T-helper 1 cell treated with Interleukin-12 subunit alpha and Interleukin-12 subunit beta and Interleukin-4 antibody, amounts not matched to agents 30 μg/mL and 1 μg/mL, for 36 hours (primary cell): ENCODE results near the gene FNBP1L.

ENCODE experiments used
- H3K27ac Mint-ChIP-seq: one replicate; pipeline ENCODE4 v1.8.0; 2021; ENCODE audit warnings: mild to moderate bottlenecking, mixed read lengths
- H3K27me3 Mint-ChIP-seq: one replicate; pipeline ENCODE4 v1.8.0; 2021; ENCODE audit warnings: low read depth, mixed read lengths
- H3K36me3 Mint-ChIP-seq: one replicate; pipeline ENCODE4 v1.8.0; 2021; ENCODE audit warnings: low read depth, mixed read lengths
- H3K4me1 Mint-ChIP-seq: one replicate; pipeline ENCODE4 v1.8.0; 2021; ENCODE audit warnings: low read depth, mixed read lengths
- H3K4me3 Mint-ChIP-seq: one replicate; pipeline ENCODE4 v1.8.0; 2021; ENCODE audit warnings: mild to moderate bottlenecking, moderate library complexity, mixed read lengths
- H3K9me3 Mint-ChIP-seq: one replicate; pipeline ENCODE4 v1.8.0; 2021; ENCODE audit warnings: mixed read lengths

FNBP1L gene

DNA sequence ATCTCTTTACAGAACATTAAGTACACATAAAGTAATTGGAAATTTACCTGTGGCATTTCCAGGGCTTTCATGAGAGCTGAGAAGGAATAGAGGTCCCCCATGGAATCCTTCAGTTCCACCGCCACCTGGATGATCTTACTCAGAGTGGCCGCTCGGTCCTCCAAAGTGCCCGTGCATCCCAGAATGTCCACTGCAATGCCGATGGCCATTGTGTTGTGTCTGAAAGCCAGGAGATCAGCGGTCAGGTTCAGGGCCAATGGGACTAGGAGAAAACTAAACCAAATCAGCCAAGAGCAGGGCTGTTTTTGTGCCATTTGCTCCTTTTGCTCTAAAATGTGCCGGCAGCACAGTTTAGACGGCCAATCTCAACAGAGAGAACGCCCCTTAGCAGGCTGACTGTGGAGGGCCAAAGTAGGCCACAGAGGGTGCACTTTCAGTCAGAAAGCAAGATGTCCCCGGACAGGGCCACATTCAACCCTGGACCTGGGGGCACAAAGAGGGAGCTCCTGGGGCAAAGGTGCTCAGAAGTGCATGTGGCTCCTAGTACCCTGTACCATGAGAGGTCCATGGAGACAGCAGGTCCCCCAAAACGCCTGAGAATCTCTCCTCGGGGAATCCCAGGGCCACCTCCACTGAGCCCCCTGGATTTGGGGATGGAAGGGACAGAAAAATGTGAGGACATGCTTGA, 123.8 kb downstream of the FNBP1L start:
- no peak overlapping the region for H3K27ac Mint-ChIP-seq
- H3K36me3 Mint-ChIP-seq = no peaks in the 10 kb centered on the region
- no peaks in the 10 kb centered on the region for H3K27me3 Mint-ChIP-seq
- no peaks in the 10 kb centered on the region for H3K4me1 Mint-ChIP-seq
- H3K4me3 Mint-ChIP-seq = no peak overlapping the region
- H3K9me3 Mint-ChIP-seq = no peaks in the 10 kb centered on the region

GRCh38 chr1:93573940-93574469, 126.1 kb downstream of the FNBP1L start:
- Mint-ChIP-seq H3K27me3 (no peaks in the 10 kb centered on the region), H3K4me1 (no peaks in the 10 kb centered on the region), H3K4me3 (no peak overlapping the region), H3K27ac (no peak overlapping the region), H3K9me3 (no peaks in the 10 kb centered on the region), H3K36me3 (no peaks in the 10 kb centered on the region)

DNA sequence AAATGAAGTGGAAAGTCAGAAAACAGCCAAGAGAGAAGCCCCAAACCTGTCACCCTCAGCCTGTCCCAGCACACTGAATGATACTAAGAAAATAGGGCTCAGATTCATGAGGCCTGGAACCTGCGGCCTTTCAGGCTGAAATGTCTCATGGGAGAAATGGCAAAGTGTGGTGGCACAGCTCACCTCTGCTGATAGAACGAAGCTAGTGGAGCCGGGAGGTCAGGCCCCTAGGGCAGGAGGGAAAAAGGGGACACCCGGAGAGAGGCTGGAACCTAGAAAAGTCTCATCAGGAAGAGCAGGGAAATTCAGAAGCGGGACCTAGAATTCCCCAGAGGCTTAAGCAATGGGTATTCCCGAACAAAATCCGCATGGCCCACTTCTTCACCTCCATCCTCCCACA, 126.6 kb downstream of the FNBP1L start:
- Mint-ChIP-seq H3K4me3 (no peak overlapping the region), H3K36me3 (no peaks in the 10 kb centered on the region), H3K9me3 (no peaks in the 10 kb centered on the region), H3K4me1 (no peaks in the 10 kb centered on the region), H3K27me3 (no peaks in the 10 kb centered on the region), H3K27ac (no peak overlapping the region)

DNA sequence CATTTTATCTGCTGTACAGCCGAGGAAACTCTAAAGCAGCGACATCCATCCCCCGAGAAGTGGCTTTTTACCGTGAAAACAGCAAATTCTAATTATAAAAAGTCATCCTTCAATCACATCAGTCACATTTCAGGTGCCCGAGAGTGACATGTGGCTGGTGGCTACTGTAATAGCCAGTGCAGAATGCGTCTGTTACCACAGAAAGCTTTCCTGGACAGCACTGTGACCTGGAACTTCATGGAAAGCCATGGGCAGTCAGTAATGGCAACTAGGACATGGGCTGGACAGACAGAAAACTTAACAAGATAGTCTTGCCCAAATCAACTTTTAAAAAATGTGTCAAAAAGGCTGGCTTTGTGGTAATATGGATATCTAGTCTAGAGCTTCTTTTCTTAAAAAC, 127.1 kb downstream of the FNBP1L start:
- H3K9me3 Mint-ChIP-seq = no peaks in the 10 kb centered on the region
- no peaks in the 10 kb centered on the region for H3K4me1 Mint-ChIP-seq
- no peak overlapping the region for H3K4me3 Mint-ChIP-seq
- no peaks in the 10 kb centered on the region for H3K27me3 Mint-ChIP-seq
- no peaks in the 10 kb centered on the region for H3K36me3 Mint-ChIP-seq
- H3K27ac Mint-ChIP-seq = no peak overlapping the region

- no peaks in the 10 kb centered on the region for H3K4me1 Mint-ChIP-seq
These were observed 127.8 kb downstream of the FNBP1L start for GRCh38 chr1:93575621-93576284.

DNA sequence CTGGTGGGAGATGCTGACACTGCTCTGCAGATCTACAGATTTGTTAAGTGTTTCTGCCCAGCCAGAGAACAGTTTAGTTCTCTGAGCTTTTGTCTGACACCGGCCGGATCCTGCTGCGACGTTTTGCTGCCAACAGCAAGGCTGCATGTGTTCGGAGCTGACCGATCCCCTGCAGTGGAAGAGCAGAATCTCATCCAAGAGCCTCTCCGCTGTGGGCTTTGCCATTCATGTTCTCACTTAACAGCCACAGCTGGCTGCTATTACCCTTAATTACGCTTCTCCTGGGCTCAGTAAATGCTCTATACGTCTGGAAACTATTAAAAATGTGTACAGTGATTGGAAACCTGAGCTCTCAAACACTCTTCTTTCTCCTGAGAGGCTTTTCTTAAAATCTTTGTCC, 128.4 kb downstream of the FNBP1L start:
- H3K9me3 Mint-ChIP-seq = no peaks in the 10 kb centered on the region
- no peaks in the 10 kb centered on the region for H3K4me1 Mint-ChIP-seq
- H3K27ac Mint-ChIP-seq = no peak overlapping the region
- no peak overlapping the region for H3K4me3 Mint-ChIP-seq
- no peaks in the 10 kb centered on the region for H3K36me3 Mint-ChIP-seq
- no peaks in the 10 kb centered on the region for H3K27me3 Mint-ChIP-seq

More at GRCh38 chr1:93575621-93576284, 127.8 kb downstream of the FNBP1L start:
- no peak overlapping the region for H3K4me3 Mint-ChIP-seq
- no peaks in the 10 kb centered on the region for H3K27me3 Mint-ChIP-seq
- no peaks in the 10 kb centered on the region for H3K36me3 Mint-ChIP-seq
- no peaks in the 10 kb centered on the region for H3K9me3 Mint-ChIP-seq
- H3K27ac Mint-ChIP-seq = no peak overlapping the region

GRCh38 chr1:93576746-93577145, 128.8 kb downstream of the FNBP1L start:
- Mint-ChIP-seq H3K9me3 (no peaks in the 10 kb centered on the region), H3K4me1 (no peaks in the 10 kb centered on the region), H3K27me3 (no peaks in the 10 kb centered on the region)

GRCh38 chr1:93577536-93578432, 129.9 kb downstream of the FNBP1L start:
- H3K9me3 Mint-ChIP-seq = no peaks in the 10 kb centered on the region
- no peak overlapping the region for H3K4me3 Mint-ChIP-seq
- no peaks in the 10 kb centered on the region for H3K36me3 Mint-ChIP-seq
- no peak overlapping the region for H3K27ac Mint-ChIP-seq
- H3K27me3 Mint-ChIP-seq = no peaks in the 10 kb centered on the region
- no peaks in the 10 kb centered on the region for H3K4me1 Mint-ChIP-seq

More at GRCh38 chr1:93576746-93577145, 128.8 kb downstream of the FNBP1L start:
- Mint-ChIP-seq H3K4me3 (no peak overlapping the region), H3K27ac (no peak overlapping the region), H3K36me3 (no peaks in the 10 kb centered on the region)

DNA sequence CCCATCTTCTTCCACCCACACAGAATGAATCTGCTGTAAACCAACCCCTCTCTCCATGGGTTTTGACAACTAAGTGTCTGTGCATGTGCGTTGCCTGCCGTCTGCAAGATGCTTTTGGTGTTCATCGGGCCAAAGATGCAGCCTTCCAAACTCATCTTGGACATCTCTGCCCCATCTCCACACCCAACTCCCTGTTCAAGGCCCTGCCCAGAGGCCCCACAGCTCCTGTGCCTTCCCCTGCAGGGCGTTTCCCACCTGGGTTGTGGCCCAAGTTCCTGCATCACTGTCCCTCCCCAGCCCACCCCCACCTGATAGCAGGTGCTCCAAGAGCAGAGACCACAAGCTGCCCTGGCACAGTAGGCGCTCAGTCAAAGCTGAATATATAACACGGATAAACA, 130.5 kb downstream of the FNBP1L start:
- Mint-ChIP-seq H3K36me3 (no peaks in the 10 kb centered on the region), H3K4me1 (no peaks in the 10 kb centered on the region), H3K27me3 (no peaks in the 10 kb centered on the region), H3K27ac (no peak overlapping the region), H3K4me3 (no peak overlapping the region), H3K9me3 (no peaks in the 10 kb centered on the region)

GRCh38 chr1:93578911-93579825, 131.2 kb downstream of the FNBP1L start:
- Mint-ChIP-seq H3K9me3 (no peaks in the 10 kb centered on the region), H3K4me3 (no peak overlapping the region), H3K4me1 (no peaks in the 10 kb centered on the region), H3K27ac (no peak overlapping the region), H3K36me3 (no peaks in the 10 kb centered on the region), H3K27me3 (no peaks in the 10 kb centered on the region)

DNA sequence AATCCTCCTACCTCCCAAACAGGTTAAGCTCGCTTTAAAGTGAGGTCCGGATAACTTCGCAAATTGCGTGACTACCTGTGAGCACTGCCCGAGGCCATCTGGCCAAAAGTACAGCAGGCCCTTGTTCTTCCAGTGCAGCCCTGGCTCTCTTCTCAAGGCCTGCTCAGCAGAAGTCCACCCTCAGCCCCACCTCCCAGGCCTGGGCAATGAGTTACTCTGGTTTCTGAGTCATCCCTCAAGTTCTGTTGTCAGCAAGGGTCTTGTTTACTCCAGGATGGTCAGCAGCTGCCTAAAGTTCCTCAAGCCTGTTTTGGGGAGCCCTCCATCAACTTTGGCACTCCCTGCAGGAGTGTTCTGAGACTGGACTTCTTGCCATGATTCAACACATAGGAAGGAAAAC, 132.0 kb downstream of the FNBP1L start:
- Mint-ChIP-seq H3K27me3 (no peaks in the 10 kb centered on the region), H3K27ac (no peak overlapping the region), H3K9me3 (no peaks in the 10 kb centered on the region), H3K4me3 (no peak overlapping the region), H3K4me1 (no peaks in the 10 kb centered on the region), H3K36me3 (no peaks in the 10 kb centered on the region)

- H3K4me3 Mint-ChIP-seq = no peak overlapping the region
- H3K27ac Mint-ChIP-seq = no peak overlapping the region
- no peaks in the 10 kb centered on the region for H3K9me3 Mint-ChIP-seq
- no peaks in the 10 kb centered on the region for H3K4me1 Mint-ChIP-seq
- H3K36me3 Mint-ChIP-seq = no peaks in the 10 kb centered on the region
- H3K27me3 Mint-ChIP-seq = no peaks in the 10 kb centered on the region
These were observed 134.3 kb downstream of the FNBP1L start for GRCh38 chr1:93581917-93582850.
